Thyroid gland (tissue), 4 donors: ENCODE measurements around the gene ANGPTL5. TPM values are rescaled to one million over a fixed set of nuclear protein-coding genes. Genes with fewer than 3 reads are reported as not detected.
"Not testable (repeated sequence)": the region's sequence is repeated elsewhere in the genome, so short reads cannot be mapped to it uniquely, and the experiment has no call there.

Source experiments
- DNase-seq, 2 donors: peaks; one replicate each; pipeline ENCODE4 v3.0.0-alpha.2; 2019
- H3K27ac ChIP-seq, 3 donors: fragments of 200-600 bp; sonication (generic); 1 replicate in 2 of 3; 2 replicates in 1 of 3; pipeline ENCODE4 v1.5.1; 2016 to 2019; ENCODE audit warnings: mild to moderate bottlenecking in 1 of 3, moderate library complexity in 1 of 3
- H3K27me3 ChIP-seq: fragments of 200-600 bp; sonication (generic); one replicate; pipeline ENCODE4 v1.5.1; 2019
- H3K36me3 ChIP-seq, 2 donors: fragments of 200-600 bp; sonication (generic); one replicate each; pipeline ENCODE4 v1.5.1; 2016 to 2019
- H3K4me1 ChIP-seq, 2 donors: fragments of 200-600 bp; sonication (generic); one replicate each; pipeline ENCODE4 v1.5.1; 2017 to 2019
- H3K4me3 ChIP-seq, 3 donors: fragments of 200-600 bp; sonication (generic); replicated peaks in 1 of 3; 1 replicate in 2 of 3; 2 replicates in 1 of 3; pipeline ENCODE4 v1.5.1; 2016; ENCODE audit warnings: mild to moderate bottlenecking in 1 of 3
- H3K9me3 ChIP-seq: fragments of 200-600 bp; sonication (generic); one replicate; pipeline ENCODE4 v1.5.1; 2017
- POLR2A ChIP-seq, 2 donors: fragments of 450-650 bp; IDR thresholded peaks; one replicate each; pipeline ENCODE4 v1.6.1; 2017; ENCODE audit warnings: antibody characterized with exemption in 2 of 2, mild to moderate bottlenecking in 2 of 2, moderate library complexity in 1 of 2
- WGBS, 2 donors: methylation state at CpG; one replicate each; pipeline ENCODE4 v1.1.5; 2017; 5-methylcytosine and 5-hydroxymethylcytosine counted together
- intact Hi-C: fragments of 100-400 bp; cut with DNase I; formaldehyde crosslinking; loops from one replicate; pipeline ENCODE4 v1.15.1; 2023
- total RNA-seq, 4 donors: library from RNA; depleted of rRNA; stranded (reverse); fragments of >200 nt; gene quantifications; one replicate each; pipeline ENCODE4 v1.2.3, GENCODE V29; 2016
- TF ChIP-seq, protein P1 (sequence below), 6 experiments: fragments of 200-600 bp in 3 of 6; fragments of 450-650 bp in 3 of 6; sonication (generic) in 3 of 6; IDR thresholded peaks; one replicate each; pipeline ENCODE4 v1.5.1; 2016 to 2019; ENCODE audit warnings: antibody characterized with exemption in 6 of 6, mild to moderate bottlenecking in 2 of 6, inconsistent platforms in 1 of 6, moderate library complexity in 1 of 6

Gene ANGPTL5
- total RNA-seq, 4 donors from 2014 or later: 0.63 to 2.3 (median 1.2) TPM; not detected in 1

GRCh38 chr11:101864098-101864497, 52.2 kb downstream of the ANGPTL5 start:
- H3K4me1 ChIP-seq: no peaks in the 10 kb centered on the region
- intact Hi-C loops: loop anchor here (5.0 kb wide), 1 partner anchor 143 kb away; no protein-coding TSS in a partner anchor
- H3K9me3 ChIP-seq: no peaks in the 10 kb centered on the region
- no peaks in the 10 kb centered on the region for H3K27me3 ChIP-seq
- H3K36me3 ChIP-seq: no peaks in the 10 kb centered on the region
- TF ChIP-seq, protein P1, sequence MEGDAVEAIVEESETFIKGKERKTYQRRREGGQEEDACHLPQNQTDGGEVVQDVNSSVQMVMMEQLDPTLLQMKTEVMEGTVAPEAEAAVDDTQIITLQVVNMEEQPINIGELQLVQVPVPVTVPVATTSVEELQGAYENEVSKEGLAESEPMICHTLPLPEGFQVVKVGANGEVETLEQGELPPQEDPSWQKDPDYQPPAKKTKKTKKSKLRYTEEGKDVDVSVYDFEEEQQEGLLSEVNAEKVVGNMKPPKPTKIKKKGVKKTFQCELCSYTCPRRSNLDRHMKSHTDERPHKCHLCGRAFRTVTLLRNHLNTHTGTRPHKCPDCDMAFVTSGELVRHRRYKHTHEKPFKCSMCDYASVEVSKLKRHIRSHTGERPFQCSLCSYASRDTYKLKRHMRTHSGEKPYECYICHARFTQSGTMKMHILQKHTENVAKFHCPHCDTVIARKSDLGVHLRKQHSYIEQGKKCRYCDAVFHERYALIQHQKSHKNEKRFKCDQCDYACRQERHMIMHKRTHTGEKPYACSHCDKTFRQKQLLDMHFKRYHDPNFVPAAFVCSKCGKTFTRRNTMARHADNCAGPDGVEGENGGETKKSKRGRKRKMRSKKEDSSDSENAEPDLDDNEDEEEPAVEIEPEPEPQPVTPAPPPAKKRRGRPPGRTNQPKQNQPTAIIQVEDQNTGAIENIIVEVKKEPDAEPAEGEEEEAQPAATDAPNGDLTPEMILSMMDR (IDR thresholded peaks at IDR 0.05): no peak
- no peak for TF ChIP-seq POLR2A (IDR thresholded peaks at IDR 0.05)
- H3K4me3 ChIP-seq: no peak overlapping the region
- no peak overlapping the region for H3K27ac ChIP-seq
- DNase-seq: no peak

- no peaks in the 10 kb centered on the region for H3K36me3 ChIP-seq
- intact Hi-C loops: loop anchor here (5.0 kb wide), 1 partner anchor 144 kb away; no protein-coding TSS in a partner anchor
- H3K9me3 ChIP-seq: no peaks in the 10 kb centered on the region
- no peak for DNase-seq
- no peak for TF ChIP-seq POLR2A (IDR thresholded peaks at IDR 0.05)
- TF ChIP-seq, protein P1 (IDR thresholded peaks at IDR 0.05): no peak
- H3K27ac ChIP-seq: no peak overlapping the region
- no peaks in the 10 kb centered on the region for H3K27me3 ChIP-seq
- H3K4me1 ChIP-seq: no peaks in the 10 kb centered on the region
- no peak overlapping the region for H3K4me3 ChIP-seq
Measured at GRCh38 chr11:101863361-101863760, 53.0 kb downstream of the ANGPTL5 start.

DNA sequence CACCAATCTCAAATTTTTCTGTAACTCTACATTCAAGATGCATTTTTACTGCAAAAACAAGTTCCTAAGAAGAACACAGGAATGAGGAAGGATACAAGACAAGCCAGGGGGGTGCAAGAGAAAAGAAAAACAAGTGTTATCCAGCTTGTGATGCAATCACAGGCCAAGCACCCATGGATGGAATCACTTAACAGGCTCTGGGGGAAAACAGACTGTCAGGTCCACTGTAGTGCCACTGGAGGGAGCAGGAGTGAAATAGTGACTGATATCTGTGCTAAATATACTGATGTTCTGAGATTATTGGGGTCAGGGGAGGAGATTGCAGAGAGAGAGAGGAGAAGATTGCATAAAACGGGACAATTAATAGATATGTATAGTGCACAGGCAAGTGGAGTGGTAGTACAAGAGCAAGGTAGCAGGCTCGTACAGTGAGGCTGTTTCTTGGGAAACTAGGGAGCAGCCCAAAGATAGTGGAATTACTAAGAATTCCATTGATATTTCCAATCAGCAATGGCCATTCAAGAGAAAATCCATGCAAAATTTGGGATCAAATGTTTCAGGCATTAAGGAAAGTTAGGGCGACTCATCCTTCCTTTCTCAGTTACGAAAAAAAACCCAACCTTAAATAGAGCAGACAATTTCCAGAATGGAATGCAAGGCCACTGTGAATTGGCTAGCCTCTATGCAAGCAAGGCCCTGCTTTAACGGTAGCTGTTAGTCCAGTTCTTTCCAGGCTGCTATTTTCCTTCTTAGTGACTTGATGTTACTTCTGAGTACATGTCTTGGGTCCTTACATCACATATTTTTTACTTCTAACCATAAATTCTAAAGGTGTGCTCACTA, 53.7 kb downstream of the ANGPTL5 start:
- no peak overlapping the region for H3K4me3 ChIP-seq
- TF ChIP-seq POLR2A (IDR thresholded peaks at IDR 0.05): no peak
- TF ChIP-seq, protein P1 (IDR thresholded peaks at IDR 0.05): peak in 2 of 6 experiments; percentile 19 to 28
- no peaks in the 10 kb centered on the region for H3K9me3 ChIP-seq
- 72 to 75% methylated on average over 5 of the region's 5 CpGs for WGBS, 2 donors
- no peaks in the 10 kb centered on the region for H3K4me1 ChIP-seq
- H3K27ac ChIP-seq: no peak overlapping the region
- no peaks in the 10 kb centered on the region for H3K36me3 ChIP-seq
- intact Hi-C loops: loop anchor here (5.0 kb wide), 1 partner anchor 145 kb away; no protein-coding TSS in a partner anchor
- no peaks in the 10 kb centered on the region for H3K27me3 ChIP-seq
- DNase-seq: peak; percentile 5

DNA sequence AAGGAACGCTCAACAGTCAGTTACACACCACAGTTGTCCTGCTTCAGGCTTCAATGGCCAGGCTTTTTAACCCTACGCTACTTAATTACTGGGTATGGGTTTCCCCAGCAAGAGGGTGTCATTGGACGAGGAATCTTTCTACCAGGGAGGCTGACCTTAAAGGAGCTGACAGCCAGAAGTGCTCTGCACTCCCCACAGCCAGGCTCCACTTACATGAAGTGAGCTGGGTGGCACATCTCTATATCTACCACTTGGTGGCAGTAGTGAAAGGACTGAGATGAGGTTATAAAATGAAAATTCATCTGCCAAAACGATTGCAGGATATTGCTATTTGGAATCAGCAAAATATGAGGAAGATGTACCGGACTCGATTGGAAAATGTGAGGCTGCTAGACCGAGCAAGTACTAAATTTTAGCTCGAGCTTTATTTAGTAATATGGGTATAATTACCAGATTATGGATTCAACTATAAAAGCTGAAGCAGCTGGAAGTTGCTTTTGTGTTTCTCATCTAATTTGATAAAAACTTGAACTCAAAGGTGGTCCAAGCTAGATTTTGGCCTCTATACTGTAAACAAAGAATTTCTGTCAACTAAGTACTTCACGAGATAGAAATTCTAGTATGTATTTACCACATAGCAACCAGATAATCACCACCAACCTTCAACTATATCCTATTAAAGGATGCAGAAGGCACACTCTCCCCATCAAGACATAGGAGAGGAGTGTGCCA, 55.5 kb downstream of the ANGPTL5 start:
- 25 to 43% methylated on average over 9 of the region's 9 CpGs for WGBS, 2 donors
- H3K4me1 ChIP-seq: no peaks in the 10 kb centered on the region
- H3K4me3 ChIP-seq: no peak overlapping the region
- no peaks in the 10 kb centered on the region for H3K27me3 ChIP-seq
- H3K27ac ChIP-seq: no peak overlapping the region
- H3K36me3 ChIP-seq: no peaks in the 10 kb centered on the region
- TF ChIP-seq POLR2A (IDR thresholded peaks at IDR 0.05): no peak
- TF ChIP-seq, protein P1 (IDR thresholded peaks at IDR 0.05): peak in 5 of 6 experiments; percentile 42 to 81 (median 64)
- intact Hi-C loops: loop anchor here (5.0 kb wide), 1 partner anchor 146 kb away; no protein-coding TSS in a partner anchor
- peak; percentile 40 to 42 for DNase-seq
- no peaks in the 10 kb centered on the region for H3K9me3 ChIP-seq

GRCh38 chr11:101852260-101852659, 64.1 kb downstream of the ANGPTL5 start:
- H3K27ac ChIP-seq, H3K4me3 ChIP-seq, intact Hi-C loops, H3K9me3 ChIP-seq, DNase-seq, H3K27me3 ChIP-seq, H3K36me3 ChIP-seq, H3K4me1 ChIP-seq: not testable (repeated sequence)
- 88 to 91% methylated on average over 11 of the region's 11 CpGs for WGBS, 2 donors
